HCT116 (cell line): Measurements from ENCODE around the gene SGK1. TPM values are rescaled to one million over a fixed set of nuclear protein-coding genes. Genes with fewer than 3 reads are reported as not detected.

Source experiments
- ATAC-seq: fragments of 200-7000 bp; cut with Tn5 transposase; 2 replicates; pipeline ENCODE4 v1.9.1; 2020; ENCODE audit warnings: mild to moderate bottlenecking, moderate library complexity
- BruUV-seq: library from RNA; stranded (reverse); fragments of 400-500 nt; replicated peaks from 2 replicates; lab custom pipeline; 2021; lab: Mats Ljungman, UMichigan
- CTCF ChIA-PET: fragments of 300-600 bp; sonication (Branson Sonifier 250); formaldehyde crosslinking; loops from one replicate; lab custom pipeline; 2021; ENCODE audit warnings: antibody characterized with exemption; lab: Charles Lee
- POLR2A ChIA-PET: fragments of 300-600, 350-600 bp; sonication (Branson Sonifier 250); formaldehyde crosslinking; loops from one replicate; lab custom pipeline; 2021; ENCODE audit warnings: antibody characterized with exemption; lab: Charles Lee
- RAD21 ChIA-PET, 2 experiments: fragments of 300-600 bp; sonication (Branson Sonifier 250); formaldehyde crosslinking; loops; one replicate each; lab custom pipeline; 2023; ENCODE audit warnings: low total read pairs in 2 of 2; ENCODE audit not compliant: uncharacterized antibody in 2 of 2, unreplicated experiment in 2 of 2, low non-redundant PET in 1 of 2; lab: Charles Lee
- DNase-seq: peaks from one replicate; pipeline ENCODE4 v3.0.0-alpha.2; 2010; ENCODE audit warnings: low read depth, low spot score
- H2AFZ ChIP-seq: fragments of 200-600 bp; shearing (Covaris generic), sonication (generic); 2 replicates; pipeline ENCODE4 v1.6.1; 2017; ENCODE audit warnings: low read depth, mixed run types, mixed read lengths, antibody characterized with exemption, low read length; ENCODE audit not compliant: poor library complexity, severe bottlenecking
- H3K27ac ChIP-seq: 2 replicates; pipeline ENCODE4 v1.5.1; 2012; ENCODE audit warnings: low read depth, low read length
- H3K27me3 ChIP-seq: fragments of 200-600 bp; sonication (generic); 2 replicates; pipeline ENCODE4 v1.6.1; 2016; ENCODE audit warnings: mixed run types, low read length, mixed read lengths; ENCODE audit not compliant: insufficient read depth
- H3K36me3 ChIP-seq, 2 experiments: fragments of 200-500 bp in 1 of 2; fragments of 200-600 bp in 1 of 2; sonication (Bioruptor generic) in 1 of 2; sonication (generic) in 1 of 2; 2 replicates each; pipeline versions ENCODE4 v1.5.1 to v1.6.1; 2014 to 2016; ENCODE audit warnings: low read length in 2 of 2, inconsistent platforms in 1 of 2, mixed read lengths in 1 of 2, mixed run types in 1 of 2; ENCODE audit not compliant: insufficient read depth in 2 of 2, control insufficient read depth in 1 of 2
- H3K4me1 ChIP-seq, 2 experiments: fragments of 200-600 bp in 1 of 2; sonication (generic) in 1 of 2; 2 replicates each; pipeline versions ENCODE4 v1.5.1 to v1.6.1; 2012 to 2017; ENCODE audit warnings: low read length in 2 of 2, inconsistent platforms in 1 of 2, mild to moderate bottlenecking in 1 of 2, mixed read lengths in 1 of 2, mixed run types in 1 of 2, moderate library complexity in 1 of 2; ENCODE audit not compliant: insufficient read depth in 2 of 2, control insufficient read depth in 1 of 2
- H3K4me2 ChIP-seq: fragments of 200-600 bp; sonication (generic); 2 replicates; pipeline ENCODE4 v1.6.1; 2017; ENCODE audit warnings: mixed run types, low read length, mixed read lengths
- H3K4me3 ChIP-seq, 2 experiments: fragments of 200-600 bp in 1 of 2; sonication (generic) in 1 of 2; replicated peaks in 1 of 2; 2 replicates each; pipeline ENCODE4 v1.5.1; 2011 to 2016; ENCODE audit warnings: low read length in 2 of 2, control low read depth in 1 of 2, low read depth in 1 of 2, mild to moderate bottlenecking in 1 of 2, mixed read lengths in 1 of 2, mixed run types in 1 of 2
- H3K79me2 ChIP-seq: fragments of 200-600 bp; sonication (generic); 2 replicates; pipeline ENCODE4 v1.6.1; 2017; ENCODE audit warnings: mild to moderate bottlenecking, mixed run types, low read length, moderate library complexity, mixed read lengths; ENCODE audit not compliant: insufficient read depth
- H3K9ac ChIP-seq: fragments of 200-600 bp; sonication (generic); 2 replicates; pipeline ENCODE4 v1.6.1; 2016; ENCODE audit warnings: low read length, mixed read lengths
- H3K9me2 ChIP-seq: fragments of 200-600 bp; sonication (generic), shearing (Covaris generic); 2 replicates; pipeline ENCODE4 v1.6.1; 2017; ENCODE audit warnings: mixed run types, mild to moderate bottlenecking, moderate library complexity; ENCODE audit not compliant: insufficient read depth
- H3K9me3 ChIP-seq, 2 experiments: fragments of 200-500 bp in 1 of 2; fragments of 200-600 bp in 1 of 2; sonication (Bioruptor generic) in 1 of 2; sonication (generic) in 1 of 2; 2 replicates each; pipeline ENCODE4 v1.6.1; 2014 to 2017; ENCODE audit warnings: low read length in 2 of 2, mixed read lengths in 2 of 2, inconsistent platforms in 1 of 2, low read depth in 1 of 2, mild to moderate bottlenecking in 1 of 2, mixed run types in 1 of 2, moderate library complexity in 1 of 2; ENCODE audit not compliant: control insufficient read depth in 1 of 2, insufficient read depth in 1 of 2
- H4K20me1 ChIP-seq: fragments of 200-600 bp; sonication (generic), shearing (Covaris generic); 2 replicates; pipeline ENCODE4 v1.6.1; 2017; ENCODE audit warnings: mixed run types, mild to moderate bottlenecking, moderate library complexity; ENCODE audit not compliant: insufficient read depth
- CEBPB ChIP-seq: IDR thresholded peaks from 2 replicates; pipeline ENCODE4 v1.6.1; 2012; ENCODE audit warnings: low read depth
- EGR1 ChIP-seq: IDR thresholded peaks from 2 replicates; pipeline ENCODE4 v1.6.1; 2012; ENCODE audit warnings: low read depth
- ELF1 ChIP-seq: IDR thresholded peaks from 2 replicates; pipeline ENCODE4 v1.6.1; 2012; ENCODE audit warnings: low read depth, borderline replicate concordance
- EZH2 ChIP-seq: fragments of 200-600 bp; sonication (generic); IDR thresholded peaks from 2 replicates; pipeline ENCODE4 v1.6.1; 2017; ENCODE audit warnings: antibody characterized with exemption, mixed run types
- EZH2phosphoT487 ChIP-seq: fragments of 200-600 bp; IDR thresholded peaks from 2 replicates; pipeline ENCODE4 v1.6.1; 2018; ENCODE audit warnings: antibody characterized with exemption, borderline replicate concordance
- FOSL1 ChIP-seq: IDR thresholded peaks from 2 replicates; pipeline ENCODE4 v1.6.1; 2012; ENCODE audit warnings: low read depth
- JUND ChIP-seq: IDR thresholded peaks from 2 replicates; pipeline ENCODE4 v1.6.1; 2012
- POLR2A ChIP-seq: IDR thresholded peaks from 2 replicates; pipeline ENCODE4 v1.7.0; 2011; ENCODE audit warnings: borderline replicate concordance; ENCODE audit not compliant: insufficient read depth, insufficient read length; ENCODE audit errors: extremely low read depth
- RAD21 ChIP-seq: IDR thresholded peaks from 2 replicates; pipeline ENCODE4 v1.6.1; 2012; ENCODE audit warnings: low read depth, mild to moderate bottlenecking
- SIN3A ChIP-seq: IDR thresholded peaks from 2 replicates; pipeline ENCODE4 v1.6.1; 2012; ENCODE audit warnings: low read depth
- SP1 ChIP-seq: IDR thresholded peaks from 2 replicates; pipeline ENCODE4 v1.6.1; 2012; ENCODE audit warnings: low read depth
- YY1 ChIP-seq: IDR thresholded peaks from 2 replicates; pipeline ENCODE4 v1.6.1; 2011; ENCODE audit warnings: low read length, low read depth, moderate library complexity, mild to moderate bottlenecking; ENCODE audit not compliant: insufficient replicate concordance; ENCODE audit errors: extremely low read depth
- ZFX ChIP-seq: fragments of 450-650 bp; IDR thresholded peaks from 2 replicates; pipeline ENCODE4 v1.6.1; 2017
- ZNF274 ChIP-seq: fragments of 200-500 bp; sonication (Bioruptor generic); IDR thresholded peaks from 2 replicates; pipeline ENCODE4 v1.6.1; 2014; ENCODE audit warnings: mild to moderate bottlenecking, low read depth, low read length, inconsistent platforms
- intact Hi-C: fragments of 100-400 bp; cut with micrococcal nuclease; formaldehyde crosslinking; loops from 2 replicates; pipeline ENCODE4 v1.10.0; 2022
- total RNA-seq: library from RNA; stranded (reverse); gene quantifications from one replicate; pipeline ENCODE4 v1.2.1, GENCODE V29; 2021; ENCODE audit not compliant: unreplicated experiment
- TF ChIP-seq, protein P1 (sequence below), 3 experiments: fragments of 200-600 bp in 1 of 3; sonication (generic) in 1 of 3; IDR thresholded peaks in 2 of 3; conservative IDR thresholded peaks in 1 of 3; 2 replicates each; pipeline ENCODE4 v1.5.1; 2012 to 2017; ENCODE audit warnings: low read depth in 2 of 3, low read length in 2 of 3, antibody characterized with exemption in 1 of 3, borderline replicate concordance in 1 of 3, control low read depth in 1 of 3, mild to moderate bottlenecking in 1 of 3, mixed read lengths in 1 of 3, mixed run types in 1 of 3, moderate library complexity in 1 of 3; ENCODE audit not compliant: insufficient read depth in 1 of 3
- TF ChIP-seq, protein P2 (sequence below): IDR thresholded peaks from 2 replicates; pipeline ENCODE4 v1.6.1; 2012; ENCODE audit warnings: low read depth
- TF ChIP-seq, protein P3 (sequence below): IDR thresholded peaks from 2 replicates; pipeline ENCODE4 v1.6.1; 2012

Gene SGK1
- total RNA-seq, 1 experiment from 2014 or later: 4.5 TPM

DNA sequence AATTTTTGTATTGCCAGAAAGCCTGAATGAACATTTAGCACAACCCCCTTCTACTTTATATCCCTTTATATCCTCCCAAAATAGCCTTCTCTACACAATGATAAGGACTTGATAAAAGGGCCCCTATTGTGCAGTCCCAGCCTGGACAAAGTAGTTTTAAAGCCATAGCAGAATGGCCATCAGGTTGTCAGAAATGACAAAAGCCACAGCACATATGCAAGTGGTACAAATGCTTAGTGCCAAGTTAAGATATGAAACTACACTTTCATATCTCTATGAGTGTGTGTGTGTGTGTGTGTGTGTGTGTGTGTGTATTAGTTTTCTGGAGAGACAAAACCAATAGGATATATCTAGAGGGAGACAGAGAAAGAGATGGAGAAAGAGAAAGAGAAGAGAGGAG, 132.6 kb downstream of the SGK1 start:
- H2AFZ ChIP-seq: no peak overlapping the region
- RAD21 ChIA-PET: no interaction called here

DNA sequence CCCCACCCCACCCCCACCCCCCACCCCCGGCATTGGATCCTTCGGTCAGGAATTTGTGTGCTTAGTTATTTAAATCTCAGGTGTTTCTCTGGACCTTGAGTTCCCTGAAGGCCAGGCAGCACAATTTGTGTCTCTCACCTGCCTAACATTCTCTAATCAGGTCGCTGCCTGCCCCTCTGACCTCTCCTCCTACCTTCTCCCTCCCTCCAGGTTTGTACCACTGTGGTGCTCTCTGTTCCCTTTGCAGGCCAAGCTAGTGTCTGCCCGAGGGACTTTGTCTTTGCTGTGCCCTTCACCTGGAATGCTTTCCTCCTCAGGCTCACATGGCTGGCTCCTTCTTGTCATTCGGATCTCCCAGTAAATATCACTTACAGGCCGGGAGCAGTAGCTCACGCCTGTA, 134.1 kb downstream of the SGK1 start:
- H3K9me2 ChIP-seq: no peaks in the 10 kb centered on the region
- no TSS peak for BruUV-seq
- ChIA-PET CTCF (no interaction called here), RAD21 (no interaction called here), POLR2A (no interaction called here)
- ATAC-seq (no peak), DNase-seq (no peak)
- H3K4me1 ChIP-seq: no peaks in the 10 kb centered on the region; a peak in 2 of 4 replicates
- no peak overlapping the region for H3K27ac ChIP-seq
- no peaks in the 10 kb centered on the region for H3K9me3 ChIP-seq
- H3K4me2 ChIP-seq: no peak overlapping the region
- H3K27me3 ChIP-seq: no peaks in the 10 kb centered on the region
- H2AFZ ChIP-seq: no peak overlapping the region
- intact Hi-C loops: no loop called here
- TF ChIP-seq CEBPB: no peak
- no peak for TF ChIP-seq EZH2phosphoT487
- TF ChIP-seq, protein P1, sequence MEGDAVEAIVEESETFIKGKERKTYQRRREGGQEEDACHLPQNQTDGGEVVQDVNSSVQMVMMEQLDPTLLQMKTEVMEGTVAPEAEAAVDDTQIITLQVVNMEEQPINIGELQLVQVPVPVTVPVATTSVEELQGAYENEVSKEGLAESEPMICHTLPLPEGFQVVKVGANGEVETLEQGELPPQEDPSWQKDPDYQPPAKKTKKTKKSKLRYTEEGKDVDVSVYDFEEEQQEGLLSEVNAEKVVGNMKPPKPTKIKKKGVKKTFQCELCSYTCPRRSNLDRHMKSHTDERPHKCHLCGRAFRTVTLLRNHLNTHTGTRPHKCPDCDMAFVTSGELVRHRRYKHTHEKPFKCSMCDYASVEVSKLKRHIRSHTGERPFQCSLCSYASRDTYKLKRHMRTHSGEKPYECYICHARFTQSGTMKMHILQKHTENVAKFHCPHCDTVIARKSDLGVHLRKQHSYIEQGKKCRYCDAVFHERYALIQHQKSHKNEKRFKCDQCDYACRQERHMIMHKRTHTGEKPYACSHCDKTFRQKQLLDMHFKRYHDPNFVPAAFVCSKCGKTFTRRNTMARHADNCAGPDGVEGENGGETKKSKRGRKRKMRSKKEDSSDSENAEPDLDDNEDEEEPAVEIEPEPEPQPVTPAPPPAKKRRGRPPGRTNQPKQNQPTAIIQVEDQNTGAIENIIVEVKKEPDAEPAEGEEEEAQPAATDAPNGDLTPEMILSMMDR (IDR thresholded peaks at IDR 0.05 in 2 of 3, conservative IDR thresholded peaks at IDR 0.05 in 1 of 3; ENCODE audit: borderline replicate concordance in 1 of 3, insufficient read depth in 1 of 3, low read depth in 2 of 3, low read length in 2 of 3): no peak
- no peak for TF ChIP-seq ZNF274
- no peak for TF ChIP-seq JUND
- no peak for TF ChIP-seq ZFX
- TF ChIP-seq, protein P2, sequence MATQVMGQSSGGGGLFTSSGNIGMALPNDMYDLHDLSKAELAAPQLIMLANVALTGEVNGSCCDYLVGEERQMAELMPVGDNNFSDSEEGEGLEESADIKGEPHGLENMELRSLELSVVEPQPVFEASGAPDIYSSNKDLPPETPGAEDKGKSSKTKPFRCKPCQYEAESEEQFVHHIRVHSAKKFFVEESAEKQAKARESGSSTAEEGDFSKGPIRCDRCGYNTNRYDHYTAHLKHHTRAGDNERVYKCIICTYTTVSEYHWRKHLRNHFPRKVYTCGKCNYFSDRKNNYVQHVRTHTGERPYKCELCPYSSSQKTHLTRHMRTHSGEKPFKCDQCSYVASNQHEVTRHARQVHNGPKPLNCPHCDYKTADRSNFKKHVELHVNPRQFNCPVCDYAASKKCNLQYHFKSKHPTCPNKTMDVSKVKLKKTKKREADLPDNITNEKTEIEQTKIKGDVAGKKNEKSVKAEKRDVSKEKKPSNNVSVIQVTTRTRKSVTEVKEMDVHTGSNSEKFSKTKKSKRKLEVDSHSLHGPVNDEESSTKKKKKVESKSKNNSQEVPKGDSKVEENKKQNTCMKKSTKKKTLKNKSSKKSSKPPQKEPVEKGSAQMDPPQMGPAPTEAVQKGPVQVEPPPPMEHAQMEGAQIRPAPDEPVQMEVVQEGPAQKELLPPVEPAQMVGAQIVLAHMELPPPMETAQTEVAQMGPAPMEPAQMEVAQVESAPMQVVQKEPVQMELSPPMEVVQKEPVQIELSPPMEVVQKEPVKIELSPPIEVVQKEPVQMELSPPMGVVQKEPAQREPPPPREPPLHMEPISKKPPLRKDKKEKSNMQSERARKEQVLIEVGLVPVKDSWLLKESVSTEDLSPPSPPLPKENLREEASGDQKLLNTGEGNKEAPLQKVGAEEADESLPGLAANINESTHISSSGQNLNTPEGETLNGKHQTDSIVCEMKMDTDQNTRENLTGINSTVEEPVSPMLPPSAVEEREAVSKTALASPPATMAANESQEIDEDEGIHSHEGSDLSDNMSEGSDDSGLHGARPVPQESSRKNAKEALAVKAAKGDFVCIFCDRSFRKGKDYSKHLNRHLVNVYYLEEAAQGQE: no peak
- TF ChIP-seq YY1: no peak
- TF ChIP-seq, protein P3, sequence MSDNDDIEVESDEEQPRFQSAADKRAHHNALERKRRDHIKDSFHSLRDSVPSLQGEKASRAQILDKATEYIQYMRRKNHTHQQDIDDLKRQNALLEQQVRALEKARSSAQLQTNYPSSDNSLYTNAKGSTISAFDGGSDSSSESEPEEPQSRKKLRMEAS: no peak
- no peak for TF ChIP-seq RAD21
- no peak for TF ChIP-seq EGR1
- no peak for TF ChIP-seq FOSL1
- no peak for TF ChIP-seq POLR2A
- TF ChIP-seq SP1: no peak
- no peak for TF ChIP-seq EZH2
- no peak for TF ChIP-seq SIN3A
- TF ChIP-seq ELF1: no peak
- no peak overlapping the region for H3K9ac ChIP-seq
- H3K79me2 ChIP-seq: no peaks in the 10 kb centered on the region
- no peaks in the 10 kb centered on the region for H3K36me3 ChIP-seq
- H3K4me3 ChIP-seq: no peak overlapping the region
- H4K20me1 ChIP-seq: no peaks in the 10 kb centered on the region

More for the DNA sequence above, 132.6 kb downstream of the SGK1 start:
- H3K27me3 ChIP-seq: no peaks in the 10 kb centered on the region
- no peak overlapping the region for H3K4me2 ChIP-seq
- intact Hi-C loops: no loop called here
- ChIA-PET POLR2A (no interaction called here), CTCF (no interaction called here)
- H3K4me1 ChIP-seq: no peaks in the 10 kb centered on the region
- no peak overlapping the region for H3K9ac ChIP-seq
- ATAC-seq (no peak), DNase-seq (no peak)
- H3K9me3 ChIP-seq: no peaks in the 10 kb centered on the region
- H3K36me3 ChIP-seq: no peaks in the 10 kb centered on the region
- H3K79me2 ChIP-seq: no peaks in the 10 kb centered on the region
- H4K20me1 ChIP-seq: no peaks in the 10 kb centered on the region
- H3K4me3 ChIP-seq: no peak overlapping the region
- no peak for TF ChIP-seq CEBPB
- no peak for TF ChIP-seq ELF1
- TF ChIP-seq EGR1: no peak
- no peak for TF ChIP-seq SP1
- no peak overlapping the region for H3K27ac ChIP-seq
- H3K9me2 ChIP-seq: no peaks in the 10 kb centered on the region
- no TSS peak for BruUV-seq
